Gastroesophageal sphincter (tissue), 3 donors: ENCODE measurements around the gene MAN2B2.

ENCODE experiments used
- CTCF ChIP-seq, 4 experiments: fragments of 200-600 bp in 2 of 4; fragments of 450-650 bp in 2 of 4; sonication (generic) in 1 of 4; IDR thresholded peaks; one replicate each; pipeline ENCODE4 v1.5.1; 2017 to 2019; ENCODE audit warnings: antibody characterized with exemption in 4 of 4, mild to moderate bottlenecking in 2 of 4, moderate library complexity in 2 of 4
- EP300 ChIP-seq: sonication (generic); formaldehyde crosslinking; IDR thresholded peaks from one replicate; pipeline ENCODE4 v1.6.1; 2017; ENCODE audit warnings: antibody characterized with exemption, mild to moderate bottlenecking

- TF ChIP-seq EP300 (no peak), CTCF (IDR thresholded peaks at IDR 0.05) (no peak)
Measured at GRCh38 chr4:6567218-6567617, 7.8 kb upstream of the MAN2B2 start.
